NB4 (cell line): Measurements from ENCODE around the gene IQSEC3.
"Not testable (repeated sequence)": the region's sequence is repeated elsewhere in the genome, so short reads cannot be mapped to it uniquely, and the experiment has no call there.

Experiments
- POLR2A ChIP-seq: IDR thresholded peaks from 2 replicates; pipeline ENCODE4 v1.6.1; 2011; ENCODE audit warnings: mild to moderate bottlenecking; ENCODE audit not compliant: insufficient read length; ENCODE audit errors: extremely low read depth
- TF ChIP-seq, protein P1 (sequence below): IDR thresholded peaks from one replicate; pipeline ENCODE4 v1.5.1; 2012; ENCODE audit warnings: low read depth, low read length

DNA sequence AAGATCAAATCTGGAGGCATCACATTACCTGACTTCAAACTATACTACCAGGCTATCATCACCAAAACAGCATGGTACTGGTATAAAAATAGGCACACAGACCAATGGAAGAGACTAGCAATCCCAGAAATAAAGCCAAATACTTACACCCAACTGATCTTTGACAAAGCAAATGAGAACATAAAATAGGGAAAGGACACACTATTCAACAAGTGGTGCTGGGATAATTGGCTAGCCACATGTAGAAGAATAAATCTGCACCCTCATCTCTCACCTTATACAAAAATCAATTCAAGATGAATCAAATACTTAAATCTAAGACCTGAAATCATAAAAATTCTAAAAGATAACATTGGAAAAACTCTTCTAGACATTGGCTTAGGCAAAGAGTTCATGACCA is 4.7 kb upstream of the IQSEC3 start:
- not testable (repeated sequence) for TF ChIP-seq POLR2A
- TF ChIP-seq, protein P1, sequence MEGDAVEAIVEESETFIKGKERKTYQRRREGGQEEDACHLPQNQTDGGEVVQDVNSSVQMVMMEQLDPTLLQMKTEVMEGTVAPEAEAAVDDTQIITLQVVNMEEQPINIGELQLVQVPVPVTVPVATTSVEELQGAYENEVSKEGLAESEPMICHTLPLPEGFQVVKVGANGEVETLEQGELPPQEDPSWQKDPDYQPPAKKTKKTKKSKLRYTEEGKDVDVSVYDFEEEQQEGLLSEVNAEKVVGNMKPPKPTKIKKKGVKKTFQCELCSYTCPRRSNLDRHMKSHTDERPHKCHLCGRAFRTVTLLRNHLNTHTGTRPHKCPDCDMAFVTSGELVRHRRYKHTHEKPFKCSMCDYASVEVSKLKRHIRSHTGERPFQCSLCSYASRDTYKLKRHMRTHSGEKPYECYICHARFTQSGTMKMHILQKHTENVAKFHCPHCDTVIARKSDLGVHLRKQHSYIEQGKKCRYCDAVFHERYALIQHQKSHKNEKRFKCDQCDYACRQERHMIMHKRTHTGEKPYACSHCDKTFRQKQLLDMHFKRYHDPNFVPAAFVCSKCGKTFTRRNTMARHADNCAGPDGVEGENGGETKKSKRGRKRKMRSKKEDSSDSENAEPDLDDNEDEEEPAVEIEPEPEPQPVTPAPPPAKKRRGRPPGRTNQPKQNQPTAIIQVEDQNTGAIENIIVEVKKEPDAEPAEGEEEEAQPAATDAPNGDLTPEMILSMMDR: not testable (repeated sequence)
